HG02870 (cell line): ENCODE data around the gene INS.
"Not testable (repeated sequence)": the region's sequence is repeated elsewhere in the genome, so short reads cannot be mapped to it uniquely, and the experiment has no call there.

Source experiments
- ATAC-seq: cut with Tn5 transposase; IDR thresholded peaks from one replicate; pipeline ENCODE4 v1.9.1; 2021; ENCODE audit warnings: mild to moderate bottlenecking, moderate library complexity; ENCODE audit not compliant: unreplicated experiment

The INS gene

GRCh38 chr11:2182692-2183474, 21.9 kb upstream of the INS start:
- ATAC-seq, result no peak

GRCh38 chr11:2182075-2182474, 21.1 kb upstream of the INS start:
- no peak for ATAC-seq

- no peak for ATAC-seq
Observed at GRCh38 chr11:2180789-2181370, 19.9 kb upstream of the INS start.

GRCh38 chr11:2180347-2180746, 19.3 kb upstream of the INS start:
- no peak for ATAC-seq

- ATAC-seq, result no peak
Observed at GRCh38 chr11:2179516-2179915, 18.5 kb upstream of the INS start.

GRCh38 chr11:2178906-2179494, 18.0 kb upstream of the INS start:
- ATAC-seq, result no peak

GRCh38 chr11:2178055-2178773, 17.2 kb upstream of the INS start:
- ATAC-seq, result not testable (repeated sequence)

- ATAC-seq, result no peak
Observed at GRCh38 chr11:2177076-2177475, 16.1 kb upstream of the INS start.

GRCh38 chr11:2176389-2176900, 15.4 kb upstream of the INS start:
- ATAC-seq, result no peak

- ATAC-seq, result no peak
Observed at GRCh38 chr11:2175659-2176058, 14.7 kb upstream of the INS start.

- no peak for ATAC-seq
Observed at GRCh38 chr11:2174361-2174760, 13.4 kb upstream of the INS start.

- no peak for ATAC-seq
Observed at GRCh38 chr11:2173761-2174160, 12.8 kb upstream of the INS start.

GRCh38 chr11:2173150-2173693, 12.2 kb upstream of the INS start:
- no peak for ATAC-seq

- ATAC-seq, result no peak
Observed at GRCh38 chr11:2172676-2173075, 11.7 kb upstream of the INS start.

GRCh38 chr11:2171591-2172003, 10.6 kb upstream of the INS start, which contains the start of gene TH:
TSS of gene TH (minus strand) at chr11:2171815. CDS start at chr11:2171786, 29 bp downstream.
- ATAC-seq, result no peak

- no peak for ATAC-seq
Observed at GRCh38 chr11:2169626-2170570, 8.9 kb upstream of the INS start.

GRCh38 chr11:2169005-2169378, 8.0 kb upstream of the INS start:
- no peak for ATAC-seq

GRCh38 chr11:2168286-2169004, 7.4 kb upstream of the INS start:
- no peak for ATAC-seq
